ENCODE measurements around the gene TAOK3.

The TAOK3 gene

GRCh38 chr12:118336123-118336522 lies 36.6 kb downstream of the TAOK3 start:
- H3K4me3 ChIP-seq (ENCODE audit: low read depth, low read length, poor library complexity, severe bottlenecking), result no peak overlapping the region
- H4K20me1 ChIP-seq (ENCODE audit: insufficient read depth, low read length), result no peaks in the 10 kb centered on the region
- H3K9me3 ChIP-seq (ENCODE audit: low read length), result no peaks in the 10 kb centered on the region
- H3K79me2 ChIP-seq (ENCODE audit: insufficient read depth, low read length), result peaks cover 45% of the 10 kb centered on the region
- no peaks in the 10 kb centered on the region for H3K36me3 ChIP-seq (ENCODE audit: insufficient read depth, low read length)
- no peak overlapping the region for H3K4me2 ChIP-seq (ENCODE audit: low read length)
- H3K9ac ChIP-seq (ENCODE audit: low read length), result no peak overlapping the region
- H3K9me2 ChIP-seq (ENCODE audit: low read depth, low read length), result no peaks in the 10 kb centered on the region
- no peak overlapping the region for H2AFZ ChIP-seq (ENCODE audit: low read length)
- H3K4me1 ChIP-seq (ENCODE audit: insufficient read depth, low read length, severe bottlenecking), result peaks cover 14% of the 10 kb centered on the region
- H3F3A ChIP-seq (ENCODE audit: insufficient read depth, low read length), result no peaks in the 10 kb centered on the region; the same call in 1 of the 2 replicates
- no peak overlapping the region for H3K27ac ChIP-seq (ENCODE audit: low read depth, low read length, poor library complexity, severe bottlenecking)
- H3K27me3 ChIP-seq (ENCODE audit: insufficient read depth, low read length), result no peaks in the 10 kb centered on the region
- TF ChIP-seq CTCF (IDR thresholded peaks at IDR 0.05; ENCODE audit: low read length), result no peak
- no peak for TF ChIP-seq EZH2 (IDR thresholded peaks at IDR 0.05; ENCODE audit: borderline replicate concordance, low read length)

GRCh38 chr12:118334939-118335567 lies 37.7 kb downstream of the TAOK3 start:
- no peak for TF ChIP-seq EZH2 (IDR thresholded peaks at IDR 0.05; ENCODE audit: borderline replicate concordance, low read length)
- Histone ChIP-seq H4K20me1 (ENCODE audit: insufficient read depth, low read length) (no peaks in the 10 kb centered on the region), H3F3A (ENCODE audit: insufficient read depth, low read length) (no peaks in the 10 kb centered on the region; the same call in 1 of the 2 replicates), H3K27me3 (ENCODE audit: insufficient read depth, low read length) (no peaks in the 10 kb centered on the region), H3K4me3 (ENCODE audit: low read depth, low read length, poor library complexity, severe bottlenecking) (no peak overlapping the region), H3K79me2 (ENCODE audit: insufficient read depth, low read length) (peaks cover 39% of the 10 kb centered on the region), H3K4me1 (ENCODE audit: insufficient read depth, low read length, severe bottlenecking) (peaks cover 25% of the 10 kb centered on the region), H3K9ac (ENCODE audit: low read length) (no peak overlapping the region), H3K4me2 (ENCODE audit: low read length) (no peak overlapping the region), H3K9me3 (ENCODE audit: low read length) (no peaks in the 10 kb centered on the region), H2AFZ (ENCODE audit: low read length) (no peak overlapping the region), H3K36me3 (ENCODE audit: insufficient read depth, low read length) (no peaks in the 10 kb centered on the region), H3K27ac (ENCODE audit: low read depth, low read length, poor library complexity, severe bottlenecking) (no peak overlapping the region), H3K9me2 (ENCODE audit: low read depth, low read length) (no peaks in the 10 kb centered on the region)

GRCh38 chr12:118334241-118334640 lies 38.5 kb downstream of the TAOK3 start:
- Histone ChIP-seq H3K9ac (ENCODE audit: low read length) (no peak overlapping the region), H3K4me1 (ENCODE audit: insufficient read depth, low read length, severe bottlenecking) (peaks cover 31% of the 10 kb centered on the region), H2AFZ (ENCODE audit: low read length) (no peak overlapping the region), H3K27me3 (ENCODE audit: insufficient read depth, low read length) (no peaks in the 10 kb centered on the region), H3K4me3 (ENCODE audit: low read depth, low read length, poor library complexity, severe bottlenecking) (no peak overlapping the region), H3K9me3 (ENCODE audit: low read length) (no peaks in the 10 kb centered on the region), H3K27ac (ENCODE audit: low read depth, low read length, poor library complexity, severe bottlenecking) (no peak overlapping the region), H4K20me1 (ENCODE audit: insufficient read depth, low read length) (no peaks in the 10 kb centered on the region), H3K79me2 (ENCODE audit: insufficient read depth, low read length) (peaks cover 41% of the 10 kb centered on the region), H3F3A (ENCODE audit: insufficient read depth, low read length) (no peaks in the 10 kb centered on the region; the same call in 1 of the 2 replicates), H3K9me2 (ENCODE audit: low read depth, low read length) (no peaks in the 10 kb centered on the region), H3K36me3 (ENCODE audit: insufficient read depth, low read length) (no peaks in the 10 kb centered on the region), H3K4me2 (ENCODE audit: low read length) (no peak overlapping the region)
- TF ChIP-seq CTCF (IDR thresholded peaks at IDR 0.05; ENCODE audit: low read length) (no peak), EZH2 (IDR thresholded peaks at IDR 0.05; ENCODE audit: borderline replicate concordance, low read length) (no peak)

GRCh38 chr12:118332511-118332910 lies 40.2 kb downstream of the TAOK3 start:
- Histone ChIP-seq H3K4me3 (ENCODE audit: low read depth, low read length, poor library complexity, severe bottlenecking) (no peak overlapping the region), H3K4me1 (ENCODE audit: insufficient read depth, low read length, severe bottlenecking) (peaks cover 31% of the 10 kb centered on the region), H3K9me3 (ENCODE audit: low read length) (no peaks in the 10 kb centered on the region), H3K4me2 (ENCODE audit: low read length) (no peak overlapping the region), H3F3A (ENCODE audit: insufficient read depth, low read length) (no peaks in the 10 kb centered on the region; the same call in 1 of the 2 replicates), H3K27ac (ENCODE audit: low read depth, low read length, poor library complexity, severe bottlenecking) (no peak overlapping the region), H3K27me3 (ENCODE audit: insufficient read depth, low read length) (no peaks in the 10 kb centered on the region), H3K9ac (ENCODE audit: low read length) (no peak overlapping the region), H3K79me2 (ENCODE audit: insufficient read depth, low read length) (peaks cover 43% of the 10 kb centered on the region), H4K20me1 (ENCODE audit: insufficient read depth, low read length) (no peaks in the 10 kb centered on the region), H3K36me3 (ENCODE audit: insufficient read depth, low read length) (no peaks in the 10 kb centered on the region), H3K9me2 (ENCODE audit: low read depth, low read length) (no peaks in the 10 kb centered on the region), H2AFZ (ENCODE audit: low read length) (no peak overlapping the region)
- no peak for TF ChIP-seq CTCF (IDR thresholded peaks at IDR 0.05; ENCODE audit: low read length)
- no peak for TF ChIP-seq EZH2 (IDR thresholded peaks at IDR 0.05; ENCODE audit: borderline replicate concordance, low read length)

Data from OCI-LY1 (cell line).